CD8-positive, alpha-beta memory T cell (primary cell): ENCODE data around the gene TBC1D22A. TPM values are rescaled to one million over a fixed set of nuclear protein-coding genes. Genes with fewer than 3 reads are reported as not detected.

Source experiments
- CTCF ChIA-PET: fragments of 350-600 bp; sonication (Branson Sonifier 250); formaldehyde crosslinking; loops from one replicate; lab custom pipeline; 2021; ENCODE audit warnings: antibody characterized with exemption; lab: Charles Lee
- POLR2A ChIA-PET: fragments of 350-600 bp; sonication (Branson Sonifier 250); formaldehyde crosslinking; loops from one replicate; lab custom pipeline; 2021; ENCODE audit warnings: antibody characterized with exemption; lab: Charles Lee
- DNase-seq, 5 donors: peaks; one replicate each; pipeline versions ENCODE4 v3.0.0 to v3.0.0-alpha.2; 2020 to 2022; ENCODE audit warnings: mixed read lengths in 1 of 5
- H3K27ac ChIP-seq: one replicate; pipeline ENCODE4 v1.7.0; 2013; ENCODE audit warnings: low read depth, mild to moderate bottlenecking, low read length, moderate library complexity
- H3K27me3 ChIP-seq: 2 replicates; pipeline ENCODE4 v1.7.0; 2013; ENCODE audit warnings: low read length, mild to moderate bottlenecking; ENCODE audit not compliant: insufficient read depth, poor library complexity, severe bottlenecking
- H3K36me3 ChIP-seq: 2 replicates; pipeline ENCODE4 v1.7.0; 2013; ENCODE audit warnings: mild to moderate bottlenecking, low read length, moderate library complexity; ENCODE audit not compliant: insufficient read depth
- H3K4me1 ChIP-seq: 2 replicates; pipeline ENCODE4 v1.7.0; 2013; ENCODE audit warnings: mild to moderate bottlenecking, low read length, moderate library complexity; ENCODE audit not compliant: insufficient read depth
- H3K4me3 ChIP-seq: 2 replicates; pipeline ENCODE4 v1.7.0; 2013; ENCODE audit warnings: mild to moderate bottlenecking, low read length
- H3K9me3 ChIP-seq: 2 replicates; pipeline ENCODE4 v1.7.0; 2013; ENCODE audit warnings: mild to moderate bottlenecking, low read length
- H3K27ac Mint-ChIP-seq, 8 donors: one replicate each; pipeline ENCODE4 v1.8.0; 2020 to 2021; ENCODE audit warnings: mixed read lengths in 8 of 8, mild to moderate bottlenecking in 6 of 8, inconsistent platforms in 3 of 8, moderate library complexity in 3 of 8
- H3K27me3 Mint-ChIP-seq, 2 donors: one replicate each; pipeline ENCODE4 v1.8.0; 2020 to 2021; ENCODE audit warnings: mixed read lengths in 2 of 2, mild to moderate bottlenecking in 1 of 2, moderate library complexity in 1 of 2
- H3K36me3 Mint-ChIP-seq, 3 donors: one replicate each; pipeline ENCODE4 v1.8.0; 2020 to 2021; ENCODE audit warnings: mixed read lengths in 3 of 3, inconsistent platforms in 1 of 3, mild to moderate bottlenecking in 1 of 3
- H3K4me1 Mint-ChIP-seq, 3 donors: one replicate each; pipeline ENCODE4 v1.8.0; 2020 to 2021; ENCODE audit warnings: mixed read lengths in 3 of 3, inconsistent platforms in 1 of 3, mild to moderate bottlenecking in 1 of 3
- H3K4me3 Mint-ChIP-seq, 7 donors: one replicate each; pipeline ENCODE4 v1.8.0; 2020 to 2021; ENCODE audit warnings: mixed read lengths in 7 of 7, mild to moderate bottlenecking in 6 of 7, moderate library complexity in 4 of 7, inconsistent platforms in 2 of 7
- H3K9me3 Mint-ChIP-seq, 5 donors: one replicate each; pipeline ENCODE4 v1.8.0; 2020 to 2022; ENCODE audit warnings: mixed read lengths in 5 of 5, mild to moderate bottlenecking in 3 of 5, moderate library complexity in 2 of 5, inconsistent platforms in 1 of 5
- polyA plus RNA-seq: library from polyadenylated mRNA; unstranded; fragments of 300-500 nt; fragmentation: Illumina TruSeq; gene quantifications from one replicate; pipeline ENCODE4 v1.2.3, GENCODE V29; 2021
- total RNA-seq, 2 experiments: library from RNA; stranded (reverse); gene quantifications; one replicate each; pipeline ENCODE4 v1.2.3, GENCODE V29; 2021

Gene TBC1D22A
- total and polyA plus RNA-seq, 3 experiments from 2014 or later: 26.6 to 34.8 (median 34.0) TPM

DNA sequence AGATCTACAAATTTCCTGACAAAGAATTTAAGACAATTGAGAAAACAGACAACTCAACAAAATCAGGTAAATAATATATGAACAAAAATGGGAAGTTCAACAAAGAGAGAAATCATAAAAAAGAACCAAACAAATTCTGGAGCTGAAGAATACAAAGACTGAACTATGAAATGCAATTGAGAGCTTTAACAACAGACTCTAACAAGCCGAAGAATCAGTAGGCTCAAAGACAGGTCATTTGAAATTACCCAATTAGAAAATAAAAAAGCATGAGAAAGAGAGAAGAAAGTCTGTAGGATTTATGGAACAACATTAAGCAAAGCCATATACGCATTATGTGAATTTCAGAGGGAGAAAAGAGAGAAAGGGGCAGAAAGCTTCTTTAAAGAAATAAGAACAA lies 72.8 kb downstream of the TBC1D22A start:
- peaks cover 18 to 39% (median 31%) of the 10 kb centered on the region in 3 donors for H3K36me3 Mint-ChIP-seq
- DNase-seq: no peak
- peaks cover 11 to 20% (median 15%) of the 10 kb centered on the region in 5 donors for H3K9me3 Mint-ChIP-seq
- Histone ChIP-seq H3K27me3 (no peaks in the 10 kb centered on the region), H3K36me3 (no peaks in the 10 kb centered on the region), H3K4me3 (no peak overlapping the region), H3K9me3 (peaks cover 9% of the 10 kb centered on the region), H3K27ac (no peak overlapping the region), H3K4me1 (no peaks in the 10 kb centered on the region)
- H3K27ac Mint-ChIP-seq: no peak overlapping the region
- H3K4me1 Mint-ChIP-seq: peaks cover 16 to 22% (median 21%) of the 10 kb centered on the region in 3 donors
- no peak overlapping the region for H3K4me3 Mint-ChIP-seq
- ChIA-PET CTCF (no interaction called here), POLR2A (no interaction called here)
- no peaks in the 10 kb centered on the region for H3K27me3 Mint-ChIP-seq

- Histone ChIP-seq H3K27ac (no peak overlapping the region), H3K4me3 (no peak overlapping the region), H3K36me3 (no peaks in the 10 kb centered on the region), H3K27me3 (no peaks in the 10 kb centered on the region), H3K4me1 (no peaks in the 10 kb centered on the region), H3K9me3 (peaks cover 9% of the 10 kb centered on the region)
- Mint-ChIP-seq H3K4me1 (peaks cover 14 to 21% (median 19%) of the 10 kb centered on the region in 3 donors), H3K4me3 (no peak overlapping the region), H3K36me3 (peaks cover 18 to 39% (median 27%) of the 10 kb centered on the region in 3 donors), H3K27me3 (no peaks in the 10 kb centered on the region), H3K27ac (peak overlapping the region in 1 of 8 donors; percentile 17), H3K9me3 (peaks cover 11 to 20% (median 15%) of the 10 kb centered on the region in 5 donors)
- ChIA-PET CTCF (no interaction called here), POLR2A (no interaction called here)
- DNase-seq: no peak
Observed at GRCh38 chr22:46835693-46836092, 73.2 kb downstream of the TBC1D22A start.

DNA sequence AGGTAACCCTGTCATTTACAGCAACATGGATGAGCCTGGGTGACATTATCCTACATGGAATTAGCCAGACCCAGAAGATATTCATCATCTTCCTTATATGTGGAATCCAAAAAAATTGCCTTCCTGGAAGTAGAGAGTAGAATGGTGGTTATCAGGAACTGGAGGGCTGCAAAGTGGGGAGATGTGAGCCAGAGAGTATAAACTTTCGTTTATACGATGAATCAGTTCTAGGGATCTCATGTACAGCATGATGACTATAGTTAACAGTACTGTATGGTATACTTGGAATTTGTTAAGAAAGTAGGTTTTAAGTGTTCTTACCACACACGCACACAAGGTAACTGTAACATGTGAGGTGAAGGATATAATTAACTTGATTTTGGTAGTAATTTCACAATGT lies 79.1 kb downstream of the TBC1D22A start:
- H3K4me3 Mint-ChIP-seq: no peak overlapping the region
- H3K36me3 ChIP-seq: no peaks in the 10 kb centered on the region
- peaks cover 41 to 68% (median 52%) of the 10 kb centered on the region in 3 donors for H3K4me1 Mint-ChIP-seq
- H3K9me3 ChIP-seq: no peaks in the 10 kb centered on the region
- peak overlapping the region in 1 of 8 donors; percentile 3 for H3K27ac Mint-ChIP-seq
- no peaks in the 10 kb centered on the region for H3K27me3 ChIP-seq
- ChIA-PET POLR2A (no interaction called here), CTCF (no interaction called here)
- H3K9me3 Mint-ChIP-seq: peaks cover 0 to 1% (median 0%) of the 10 kb centered on the region in 5 donors
- no peaks in the 10 kb centered on the region for H3K4me1 ChIP-seq
- H3K4me3 ChIP-seq: no peak overlapping the region
- DNase-seq: no peak
- H3K36me3 Mint-ChIP-seq: peaks cover 9 to 29% (median 11%) of the 10 kb centered on the region in 3 donors
- no peak overlapping the region for H3K27ac ChIP-seq
- H3K27me3 Mint-ChIP-seq: no peaks in the 10 kb centered on the region

- peaks cover 48 to 79% (median 63%) of the 10 kb centered on the region in 3 donors for H3K4me1 Mint-ChIP-seq
- H3K9me3 ChIP-seq: no peaks in the 10 kb centered on the region
- ChIA-PET CTCF (no interaction called here), POLR2A (no interaction called here)
- no peaks in the 10 kb centered on the region for H3K27me3 Mint-ChIP-seq
- H3K4me3 Mint-ChIP-seq: no peak overlapping the region
- H3K27me3 ChIP-seq: no peaks in the 10 kb centered on the region
- H3K27ac ChIP-seq: no peak overlapping the region
- no peaks in the 10 kb centered on the region for H3K4me1 ChIP-seq
- H3K9me3 Mint-ChIP-seq: no peaks in the 10 kb centered on the region
- no peak for DNase-seq
- H3K4me3 ChIP-seq: no peak overlapping the region
- no peaks in the 10 kb centered on the region for H3K36me3 ChIP-seq
- H3K27ac Mint-ChIP-seq: peak overlapping the region in 1 of 8 donors; percentile 4
- peaks cover 6 to 38% (median 9%) of the 10 kb centered on the region in 3 donors for H3K36me3 Mint-ChIP-seq
Observed at GRCh38 chr22:46842606-46843005, 80.2 kb downstream of the TBC1D22A start.

DNA sequence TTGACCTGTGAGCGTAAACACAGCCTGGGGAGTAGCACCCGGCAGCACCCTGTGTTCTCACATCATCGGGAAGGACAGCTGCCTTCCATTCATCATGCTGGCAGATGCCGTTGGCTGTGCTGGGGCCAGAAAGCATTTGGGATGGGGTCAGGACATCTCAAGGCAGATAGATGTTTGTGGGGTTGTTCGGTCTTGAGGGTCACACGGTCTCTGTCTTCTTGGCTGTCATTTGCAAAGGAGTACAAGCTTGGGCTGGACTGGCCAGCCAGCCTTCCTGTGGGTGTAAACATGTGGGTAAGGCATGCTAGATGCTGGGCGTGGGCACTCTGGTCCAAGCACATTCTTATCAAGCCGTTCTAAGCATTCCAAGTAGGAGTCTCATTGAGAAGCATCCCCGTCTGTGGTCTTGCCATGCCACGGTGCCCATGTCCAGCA lies 81.4 kb downstream of the TBC1D22A start:
- peaks cover 5 to 49% (median 10%) of the 10 kb centered on the region in 3 donors for H3K36me3 Mint-ChIP-seq
- ChIA-PET CTCF (interaction anchor here (1.5 to 1.6 kb wide), 2 partner anchors 41 to 281 kb away, joined by 3 read pairs; no protein-coding TSS in a partner anchor), POLR2A (no interaction called here)
- no peaks in the 10 kb centered on the region for H3K27me3 ChIP-seq
- H3K27ac Mint-ChIP-seq: peak overlapping the region in 3 of 8 donors; percentile 45 to 68 (median 58)
- peaks cover 0 to 2% of the 10 kb centered on the region in 2 donors for H3K27me3 Mint-ChIP-seq
- DNase-seq: no peak
- H3K27ac ChIP-seq: no peak overlapping the region
- no peaks in the 10 kb centered on the region for H3K9me3 Mint-ChIP-seq
- no peaks in the 10 kb centered on the region for H3K36me3 ChIP-seq
- no peak overlapping the region for H3K4me3 Mint-ChIP-seq
- peaks cover 50 to 85% (median 67%) of the 10 kb centered on the region in 3 donors for H3K4me1 Mint-ChIP-seq
- H3K9me3 ChIP-seq: no peaks in the 10 kb centered on the region
- no peak overlapping the region for H3K4me3 ChIP-seq
- H3K4me1 ChIP-seq: no peaks in the 10 kb centered on the region

- Histone ChIP-seq H3K27me3 (no peaks in the 10 kb centered on the region), H3K4me3 (no peak overlapping the region), H3K27ac (no peak overlapping the region), H3K4me1 (no peaks in the 10 kb centered on the region), H3K36me3 (no peaks in the 10 kb centered on the region), H3K9me3 (no peaks in the 10 kb centered on the region)
- Mint-ChIP-seq H3K4me1 (peaks cover 48 to 90% (median 73%) of the 10 kb centered on the region in 3 donors), H3K36me3 (peaks cover 2 to 53% (median 12%) of the 10 kb centered on the region in 3 donors), H3K9me3 (no peaks in the 10 kb centered on the region), H3K27me3 (peaks cover 0 to 2% of the 10 kb centered on the region in 2 donors), H3K4me3 (no peak overlapping the region), H3K27ac (peak overlapping the region in 6 of 8 donors; percentile 6 to 82 (median 48))
- POLR2A ChIA-PET: no interaction called here
- no peak for DNase-seq
- CTCF ChIA-PET: interaction anchor here (1.4 to 1.6 kb wide), 3 partner anchors 11 to 282 kb away, joined by 3 to 6 read pairs (median 3); no protein-coding TSS in a partner anchor
Observed at GRCh38 chr22:46844606-46845210, 82.3 kb downstream of the TBC1D22A start.

DNA sequence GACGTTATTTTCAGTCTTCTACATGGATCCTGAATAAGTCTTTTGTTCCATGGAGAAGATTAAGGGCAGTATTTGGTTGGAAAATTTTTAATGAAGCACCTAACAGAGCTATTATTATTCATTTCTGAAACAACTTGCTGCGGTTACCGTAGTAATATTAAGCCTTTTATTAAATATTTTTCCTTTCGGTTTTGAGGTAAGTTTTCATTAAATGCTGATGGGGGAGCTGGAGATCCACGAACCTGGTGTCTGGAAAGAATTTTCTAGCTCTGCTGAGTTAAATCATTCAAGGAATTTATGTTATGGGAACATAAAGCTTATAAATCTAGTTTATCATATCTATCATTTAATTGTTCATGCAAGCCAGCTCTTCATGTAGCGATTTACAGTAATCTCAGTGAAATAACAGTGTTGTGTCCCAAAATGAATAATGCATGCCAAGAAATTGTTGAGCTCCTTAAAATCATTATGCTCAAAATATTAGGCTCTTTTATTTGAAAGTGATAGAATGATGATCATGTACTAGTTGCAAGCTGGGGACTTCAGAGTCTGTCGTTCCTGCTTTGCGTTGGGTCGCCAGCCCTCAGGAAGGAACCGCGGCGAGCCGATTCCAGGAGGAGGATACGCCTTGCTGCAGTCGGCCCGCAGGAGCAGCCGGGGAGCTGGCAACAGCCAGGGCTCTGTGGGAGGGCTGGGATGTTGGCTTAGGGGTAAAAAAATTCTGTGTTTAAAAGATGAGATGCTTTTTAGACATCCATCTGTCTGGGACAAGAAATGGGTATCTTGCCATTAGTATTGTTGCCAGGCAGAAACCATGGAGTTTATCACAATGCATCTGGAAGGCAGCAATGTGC lies 83.1 kb downstream of the TBC1D22A start:
- Mint-ChIP-seq H3K4me1 (peaks cover 43 to 87% (median 75%) of the 10 kb centered on the region in 3 donors), H3K27me3 (peaks cover 0 to 2% of the 10 kb centered on the region in 2 donors), H3K4me3 (no peak overlapping the region), H3K27ac (peak overlapping the region in 1 of 8 donors; percentile 9), H3K36me3 (peaks cover 5 to 62% (median 15%) of the 10 kb centered on the region in 3 donors), H3K9me3 (no peaks in the 10 kb centered on the region)
- no peak for DNase-seq
- Histone ChIP-seq H3K9me3 (no peaks in the 10 kb centered on the region), H3K4me1 (no peaks in the 10 kb centered on the region), H3K27ac (no peak overlapping the region), H3K36me3 (no peaks in the 10 kb centered on the region), H3K27me3 (no peaks in the 10 kb centered on the region), H3K4me3 (no peak overlapping the region)
- CTCF ChIA-PET: interaction anchor here (1.4 to 1.5 kb wide), 2 partner anchors 10 to 43 kb away, joined by 3 to 6 read pairs; no protein-coding TSS in a partner anchor
- POLR2A ChIA-PET: no interaction called here
